LNCaP clone FGC (cell line): ENCODE data around the gene PNKD.

Source experiments
- DNase-seq: peaks from one replicate; pipeline ENCODE4 v3.0.0-alpha.2; 2011; ENCODE audit warnings: low read depth
- H3K4me3 ChIP-seq: 2 replicates; pipeline ENCODE4 v1.5.1; 2011; ENCODE audit warnings: mild to moderate bottlenecking, low read depth, low read length, control low read depth
- CTCF ChIP-seq: IDR thresholded peaks from 2 replicates; pipeline ENCODE4 v1.5.1; 2012; ENCODE audit warnings: mild to moderate bottlenecking; ENCODE audit not compliant: control insufficient read depth, insufficient read depth; ENCODE audit errors: extremely low read depth

Gene PNKD

GRCh38 chr2:218386505-218387368 lies 116.4 kb downstream of the PNKD start:
- DNase-seq = no peak
- TF ChIP-seq CTCF = no peak
- no peak overlapping the region for H3K4me3 ChIP-seq

- DNase-seq = peak; percentile 33
- TF ChIP-seq CTCF = no peak
- no peak overlapping the region for H3K4me3 ChIP-seq
These were observed 117.3 kb downstream of the PNKD start for GRCh38 chr2:218387369-218388194.

- no peak for DNase-seq
- H3K4me3 ChIP-seq = no peak overlapping the region
- no peak for TF ChIP-seq CTCF
These were observed 119.2 kb downstream of the PNKD start for GRCh38 chr2:218389333-218390150.

- no peak for TF ChIP-seq CTCF
- H3K4me3 ChIP-seq = no peak overlapping the region
- DNase-seq = no peak
These were observed 120.9 kb downstream of the PNKD start for GRCh38 chr2:218391202-218391601.

GRCh38 chr2:218392459-218392858 lies 122.1 kb downstream of the PNKD start:
- DNase-seq = no peak
- no peak overlapping the region for H3K4me3 ChIP-seq
- no peak for TF ChIP-seq CTCF

GRCh38 chr2:218392891-218393462 lies 122.7 kb downstream of the PNKD start:
- no peak for TF ChIP-seq CTCF

More at GRCh38 chr2:218392891-218393462, 122.7 kb downstream of the PNKD start:
- DNase-seq = no peak
- H3K4me3 ChIP-seq = no peak overlapping the region
